ENCODE results near the gene RHOD.

RHOD gene

DNA sequence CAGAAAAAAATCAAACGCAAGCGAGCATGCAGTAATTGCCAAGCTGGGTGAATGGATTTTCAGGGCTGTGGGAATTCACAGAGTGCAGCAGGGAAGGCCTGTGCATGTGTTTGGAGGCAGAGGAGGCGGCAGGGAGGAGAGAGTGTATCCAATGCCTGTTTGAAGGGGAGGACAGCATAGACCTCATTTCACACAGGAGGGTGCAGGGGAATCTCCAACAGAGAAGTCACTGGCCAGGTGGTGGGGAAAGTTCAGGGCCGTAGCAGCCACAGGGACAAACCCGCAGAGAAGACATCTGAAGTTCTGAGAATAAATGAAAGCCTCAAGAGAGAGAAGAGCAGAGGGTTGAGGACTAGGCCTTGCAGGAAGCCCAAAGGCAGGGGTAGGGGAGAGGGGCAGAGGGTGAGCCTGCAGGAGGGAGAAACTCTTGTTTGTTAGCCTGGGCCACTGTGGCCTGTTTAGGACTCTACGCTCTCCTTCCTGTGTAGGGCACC is 43.2 kb downstream of the RHOD start:
- TF ChIP-seq, protein P1, sequence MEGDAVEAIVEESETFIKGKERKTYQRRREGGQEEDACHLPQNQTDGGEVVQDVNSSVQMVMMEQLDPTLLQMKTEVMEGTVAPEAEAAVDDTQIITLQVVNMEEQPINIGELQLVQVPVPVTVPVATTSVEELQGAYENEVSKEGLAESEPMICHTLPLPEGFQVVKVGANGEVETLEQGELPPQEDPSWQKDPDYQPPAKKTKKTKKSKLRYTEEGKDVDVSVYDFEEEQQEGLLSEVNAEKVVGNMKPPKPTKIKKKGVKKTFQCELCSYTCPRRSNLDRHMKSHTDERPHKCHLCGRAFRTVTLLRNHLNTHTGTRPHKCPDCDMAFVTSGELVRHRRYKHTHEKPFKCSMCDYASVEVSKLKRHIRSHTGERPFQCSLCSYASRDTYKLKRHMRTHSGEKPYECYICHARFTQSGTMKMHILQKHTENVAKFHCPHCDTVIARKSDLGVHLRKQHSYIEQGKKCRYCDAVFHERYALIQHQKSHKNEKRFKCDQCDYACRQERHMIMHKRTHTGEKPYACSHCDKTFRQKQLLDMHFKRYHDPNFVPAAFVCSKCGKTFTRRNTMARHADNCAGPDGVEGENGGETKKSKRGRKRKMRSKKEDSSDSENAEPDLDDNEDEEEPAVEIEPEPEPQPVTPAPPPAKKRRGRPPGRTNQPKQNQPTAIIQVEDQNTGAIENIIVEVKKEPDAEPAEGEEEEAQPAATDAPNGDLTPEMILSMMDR (IDR thresholded peaks at IDR 0.05; ENCODE audit: low read depth, low read length): no peak
- no peak for DNase-seq (ENCODE audit: extremely low read depth, low read depth)

DNA sequence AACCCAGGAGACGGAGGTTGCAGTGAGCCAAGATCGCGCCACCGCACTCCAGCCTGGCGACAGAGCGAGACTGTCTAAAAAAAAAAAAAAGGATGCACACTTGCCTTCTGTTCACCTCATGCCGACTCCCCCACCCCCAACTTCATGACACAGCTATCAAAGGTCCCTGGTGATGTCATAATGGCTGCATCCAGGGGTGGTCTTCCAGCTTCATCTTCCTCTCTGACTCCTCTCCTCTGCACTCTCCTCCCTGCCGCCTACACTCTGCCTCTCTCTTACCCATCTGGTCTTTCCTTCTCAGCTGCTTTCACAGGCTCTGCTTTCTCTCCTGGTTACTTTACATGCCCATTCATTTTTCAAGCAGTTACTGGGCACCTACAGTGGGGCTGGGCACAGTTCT is 46.0 kb downstream of the RHOD start:
- TF ChIP-seq, protein P1 (IDR thresholded peaks at IDR 0.05; ENCODE audit: low read depth, low read length): no peak
- no peak for DNase-seq (ENCODE audit: extremely low read depth, low read depth)

DNA sequence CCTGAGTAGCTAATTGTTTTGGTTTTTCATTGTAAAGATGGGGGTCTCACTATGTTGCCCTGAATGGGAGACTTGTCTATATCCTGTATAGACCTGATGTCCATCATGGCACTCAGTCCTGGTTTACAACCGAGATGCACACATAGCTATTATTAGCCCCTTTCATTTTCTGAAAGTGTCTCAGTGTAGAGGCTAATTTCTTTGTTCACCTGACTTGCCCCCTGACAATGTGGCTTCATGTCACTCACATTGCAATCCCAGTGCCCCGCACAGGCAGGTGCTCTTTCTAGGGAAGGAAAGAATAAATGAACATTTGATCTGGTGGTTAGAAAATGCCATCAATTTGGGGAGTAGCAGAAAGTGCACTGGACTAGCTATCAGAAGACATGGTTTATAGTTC is 49.3 kb downstream of the RHOD start:
- TF ChIP-seq, protein P1 (IDR thresholded peaks at IDR 0.05; ENCODE audit: low read depth, low read length): no peak
- no peak for DNase-seq (ENCODE audit: extremely low read depth, low read depth)

DNA sequence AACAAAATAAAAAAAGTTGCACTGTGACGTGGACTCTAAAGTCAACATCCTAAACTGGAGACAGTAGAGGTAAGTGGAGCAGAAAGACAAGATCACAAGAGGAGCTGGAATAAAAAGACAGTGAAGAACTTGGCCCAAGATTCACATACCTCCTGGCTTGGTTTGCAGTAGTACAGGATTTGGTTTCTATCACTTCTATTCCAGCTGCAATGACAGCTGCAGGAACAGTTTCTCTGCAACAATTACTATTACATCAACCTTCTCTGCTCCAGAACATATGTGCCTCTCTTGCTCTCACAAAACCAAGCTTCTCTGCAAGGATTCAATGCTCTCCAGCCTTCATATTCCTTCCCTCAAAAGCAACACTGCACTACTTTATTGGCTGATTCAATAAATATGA is 54.6 kb downstream of the RHOD start:
- no peak for DNase-seq (ENCODE audit: extremely low read depth, low read depth)
- TF ChIP-seq, protein P1 (IDR thresholded peaks at IDR 0.05; ENCODE audit: low read depth, low read length): no peak

DNA sequence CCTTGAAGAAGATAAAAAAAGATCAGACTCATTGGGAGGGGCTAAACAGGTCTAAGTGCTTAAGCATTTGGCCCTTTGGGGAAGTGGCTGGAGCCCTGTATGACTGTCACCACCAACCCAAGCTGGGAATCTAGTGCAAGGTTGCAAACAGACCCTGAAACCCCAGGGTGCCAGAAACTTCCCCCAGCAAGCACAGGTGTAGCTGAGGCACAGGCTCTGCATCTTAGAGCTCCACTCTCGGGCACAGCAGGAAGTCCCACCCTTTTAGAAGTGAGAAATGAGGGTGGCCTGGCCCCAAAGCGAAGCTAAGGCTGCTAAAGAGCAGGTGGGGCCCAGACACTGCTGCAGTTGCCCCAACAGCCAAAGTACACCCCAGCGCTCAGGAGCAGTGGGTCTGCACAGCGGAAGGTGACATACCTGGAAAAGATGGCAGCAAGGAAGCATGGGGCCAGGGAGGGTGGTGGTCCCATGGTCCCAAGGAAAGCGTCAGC is 56.6 kb downstream of the RHOD start:
- no peak for DNase-seq (ENCODE audit: extremely low read depth, low read depth)
- TF ChIP-seq, protein P1 (IDR thresholded peaks at IDR 0.05; ENCODE audit: low read depth, low read length): no peak

DNA sequence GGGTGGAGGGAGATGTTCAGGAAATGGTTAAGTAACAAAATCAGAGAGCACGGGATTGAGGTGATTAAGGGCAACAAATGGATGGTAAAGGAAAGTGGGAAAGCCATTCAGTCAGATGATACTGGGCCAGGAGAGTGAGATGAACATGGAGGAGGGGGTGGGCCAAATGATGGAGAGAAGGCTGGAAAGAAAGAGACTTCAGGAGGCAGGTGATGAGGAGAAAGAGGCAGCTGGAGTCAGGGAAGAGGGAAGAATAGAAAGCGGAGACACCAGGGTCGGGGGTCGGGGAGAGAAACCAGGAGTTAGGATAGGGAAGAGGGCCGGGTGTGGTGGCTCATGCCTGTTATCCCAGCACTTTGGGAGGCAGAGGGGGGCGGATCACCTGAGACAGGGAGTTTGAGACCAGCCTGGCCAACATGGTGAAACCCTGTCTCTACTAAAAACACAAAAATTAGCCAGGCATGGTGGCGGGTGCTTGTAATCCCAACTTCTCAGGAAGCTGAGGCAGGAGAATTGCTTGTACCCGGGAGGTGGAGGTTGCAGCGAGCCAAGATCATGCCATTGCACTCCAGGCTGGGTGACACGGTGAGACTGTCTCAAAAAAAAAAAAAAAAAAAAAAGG is 57.7 kb downstream of the RHOD start:
- TF ChIP-seq, protein P1 (IDR thresholded peaks at IDR 0.05; ENCODE audit: low read depth, low read length): no peak
- no peak for DNase-seq (ENCODE audit: extremely low read depth, low read depth)

DNA sequence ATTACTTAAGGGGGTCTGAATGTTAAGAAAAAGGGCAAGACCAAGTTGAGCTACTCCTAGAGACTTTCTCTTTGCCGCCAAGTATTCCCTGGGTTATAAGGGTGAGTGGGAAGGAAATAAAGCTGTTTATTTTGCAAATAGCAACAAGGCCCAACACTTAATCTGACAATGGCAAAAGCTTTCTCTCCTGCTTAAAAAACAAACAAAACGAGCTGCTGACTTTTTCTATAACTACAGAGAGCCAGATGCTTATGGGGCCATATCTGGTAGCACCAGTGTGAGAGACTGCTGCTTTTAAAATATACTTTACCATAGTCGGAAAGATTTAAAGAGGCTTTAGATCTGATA is 60.1 kb downstream of the RHOD start:
- TF ChIP-seq, protein P1 (IDR thresholded peaks at IDR 0.05; ENCODE audit: low read depth, low read length): no peak
- DNase-seq (ENCODE audit: extremely low read depth, low read depth): no peak
